Measurements from ENCODE around the gene GAS2L1.

GAS2L1 gene

DNA sequence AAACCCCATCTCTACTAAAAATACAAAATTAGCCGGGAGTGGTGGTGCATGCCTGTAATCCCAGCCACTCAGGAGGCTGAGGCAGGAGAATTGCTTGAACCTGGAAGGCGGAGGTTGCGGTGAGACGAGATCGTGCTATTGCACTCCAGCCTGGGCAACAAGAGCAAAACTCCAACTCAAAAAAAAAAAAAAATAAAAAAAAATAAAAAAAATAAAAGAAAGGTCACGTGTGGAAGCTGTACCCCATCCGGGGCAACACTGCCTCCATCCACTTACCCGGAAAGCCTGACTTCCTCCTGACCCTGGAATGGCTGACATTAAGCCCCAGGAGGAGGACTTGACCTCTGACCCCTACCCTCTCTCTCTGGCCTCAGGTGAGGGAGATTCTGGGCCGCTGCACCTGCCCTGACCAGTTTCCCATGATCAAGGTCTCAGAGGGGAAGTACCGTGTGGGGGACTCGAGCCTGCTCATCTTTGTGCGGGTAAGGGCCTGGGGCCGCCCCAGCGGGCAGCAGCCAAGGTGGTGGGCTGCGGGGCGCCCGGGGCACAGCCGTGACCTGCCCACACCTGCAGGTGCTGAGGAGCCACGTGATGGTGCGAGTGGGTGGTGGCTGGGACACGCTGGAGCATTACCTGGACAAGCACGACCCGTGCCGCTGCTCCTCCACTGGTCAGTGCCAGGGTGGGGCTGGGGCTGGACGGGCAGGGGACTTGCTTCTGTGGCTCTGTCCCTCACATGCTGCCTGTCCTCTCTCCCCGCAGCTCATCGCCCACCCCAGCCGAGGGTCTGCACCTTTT, 3.8 kb downstream of the GAS2L1 start:
- Histone ChIP-seq H3K4me1 (peaks cover 7% of the 10 kb centered on the region), H3K36me3 (no peaks in the 10 kb centered on the region), H3K9me3 (no peaks in the 10 kb centered on the region), H3K27me3 (peaks cover 39% of the 10 kb centered on the region), H3K4me3 (ENCODE audit: low read depth, low read length) (no peak overlapping the region; the same call in 1 of the 2 replicates)
- DNase-seq = no peak
- TF ChIP-seq, protein P1, sequence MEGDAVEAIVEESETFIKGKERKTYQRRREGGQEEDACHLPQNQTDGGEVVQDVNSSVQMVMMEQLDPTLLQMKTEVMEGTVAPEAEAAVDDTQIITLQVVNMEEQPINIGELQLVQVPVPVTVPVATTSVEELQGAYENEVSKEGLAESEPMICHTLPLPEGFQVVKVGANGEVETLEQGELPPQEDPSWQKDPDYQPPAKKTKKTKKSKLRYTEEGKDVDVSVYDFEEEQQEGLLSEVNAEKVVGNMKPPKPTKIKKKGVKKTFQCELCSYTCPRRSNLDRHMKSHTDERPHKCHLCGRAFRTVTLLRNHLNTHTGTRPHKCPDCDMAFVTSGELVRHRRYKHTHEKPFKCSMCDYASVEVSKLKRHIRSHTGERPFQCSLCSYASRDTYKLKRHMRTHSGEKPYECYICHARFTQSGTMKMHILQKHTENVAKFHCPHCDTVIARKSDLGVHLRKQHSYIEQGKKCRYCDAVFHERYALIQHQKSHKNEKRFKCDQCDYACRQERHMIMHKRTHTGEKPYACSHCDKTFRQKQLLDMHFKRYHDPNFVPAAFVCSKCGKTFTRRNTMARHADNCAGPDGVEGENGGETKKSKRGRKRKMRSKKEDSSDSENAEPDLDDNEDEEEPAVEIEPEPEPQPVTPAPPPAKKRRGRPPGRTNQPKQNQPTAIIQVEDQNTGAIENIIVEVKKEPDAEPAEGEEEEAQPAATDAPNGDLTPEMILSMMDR (IDR thresholded peaks at IDR 0.05; ENCODE audit: low read depth, low read length) = no peak

DNA sequence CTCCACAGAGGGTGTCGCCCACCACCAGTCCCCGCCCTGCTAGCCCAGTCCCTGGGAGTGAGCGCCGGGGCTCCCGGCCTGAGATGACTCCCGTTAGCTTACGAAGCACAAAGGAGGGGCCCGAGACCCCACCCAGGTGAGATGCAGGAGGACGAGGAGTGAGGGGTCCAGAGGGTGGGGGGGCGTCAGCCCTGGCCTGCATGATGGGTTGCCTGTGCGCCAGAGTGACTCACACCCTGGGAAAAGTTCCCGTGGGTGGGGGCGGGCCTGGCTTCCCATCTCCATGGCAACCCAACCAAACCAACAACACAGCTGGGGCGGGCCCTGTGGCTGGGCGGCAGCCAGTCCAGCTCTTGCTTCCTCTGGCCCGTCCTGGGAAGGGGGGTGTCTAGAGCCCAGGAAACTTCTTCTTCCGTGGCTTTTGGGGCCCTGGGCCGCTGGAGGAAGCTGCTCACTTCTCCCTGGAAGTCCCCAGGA, 4.5 kb downstream of the GAS2L1 start:
- H3K4me3 ChIP-seq (ENCODE audit: low read depth, low read length) = peak overlapping the region; percentile 19
- H3K4me1 ChIP-seq = peaks cover 7% of the 10 kb centered on the region
- no peaks in the 10 kb centered on the region for H3K9me3 ChIP-seq
- H3K36me3 ChIP-seq = no peaks in the 10 kb centered on the region
- H3K27me3 ChIP-seq = peaks cover 45% of the 10 kb centered on the region
- TF ChIP-seq, protein P1 (IDR thresholded peaks at IDR 0.05; ENCODE audit: low read depth, low read length) = no peak
- peak; percentile 92 for DNase-seq

DNA sequence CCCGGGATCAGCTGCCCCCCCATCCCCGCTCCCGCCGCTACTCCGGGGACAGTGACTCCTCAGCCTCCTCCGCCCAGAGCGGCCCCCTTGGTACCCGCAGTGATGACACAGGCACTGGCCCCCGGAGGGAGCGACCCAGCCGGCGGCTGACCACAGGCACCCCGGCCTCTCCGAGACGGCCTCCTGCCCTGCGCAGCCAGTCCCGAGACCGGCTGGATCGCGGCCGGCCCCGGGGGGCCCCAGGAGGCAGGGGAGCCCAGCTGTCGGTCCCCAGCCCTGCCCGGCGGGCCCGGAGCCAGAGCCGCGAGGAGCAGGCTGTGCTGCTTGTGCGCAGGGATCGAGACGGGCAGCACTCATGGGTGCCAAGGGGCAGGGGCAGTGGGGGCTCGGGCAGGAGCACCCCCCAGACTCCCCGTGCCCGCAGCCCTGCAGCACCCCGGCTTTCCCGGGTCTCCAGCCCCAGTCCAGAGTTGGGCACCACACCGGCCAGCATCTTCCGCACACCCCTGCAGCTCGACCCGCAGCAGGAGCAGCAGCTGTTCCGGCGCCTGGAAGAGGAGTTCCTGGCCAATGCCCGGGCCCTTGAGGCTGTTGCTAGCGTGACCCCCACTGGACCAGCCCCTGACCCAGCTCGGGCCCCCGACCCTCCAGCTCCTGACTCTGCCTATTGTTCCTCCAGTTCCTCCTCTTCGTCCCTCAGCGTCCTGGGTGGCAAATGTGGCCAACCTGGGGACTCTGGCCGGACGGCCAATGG, 5.2 kb downstream of the GAS2L1 start:
- Histone ChIP-seq H3K4me1 (peaks cover 7% of the 10 kb centered on the region), H3K4me3 (ENCODE audit: low read depth, low read length) (peak overlapping the region; percentile 19), H3K36me3 (no peaks in the 10 kb centered on the region), H3K27me3 (peaks cover 52% of the 10 kb centered on the region), H3K9me3 (no peaks in the 10 kb centered on the region)
- TF ChIP-seq, protein P1 (IDR thresholded peaks at IDR 0.05; ENCODE audit: low read depth, low read length) = no peak
- DNase-seq = no peak

DNA sequence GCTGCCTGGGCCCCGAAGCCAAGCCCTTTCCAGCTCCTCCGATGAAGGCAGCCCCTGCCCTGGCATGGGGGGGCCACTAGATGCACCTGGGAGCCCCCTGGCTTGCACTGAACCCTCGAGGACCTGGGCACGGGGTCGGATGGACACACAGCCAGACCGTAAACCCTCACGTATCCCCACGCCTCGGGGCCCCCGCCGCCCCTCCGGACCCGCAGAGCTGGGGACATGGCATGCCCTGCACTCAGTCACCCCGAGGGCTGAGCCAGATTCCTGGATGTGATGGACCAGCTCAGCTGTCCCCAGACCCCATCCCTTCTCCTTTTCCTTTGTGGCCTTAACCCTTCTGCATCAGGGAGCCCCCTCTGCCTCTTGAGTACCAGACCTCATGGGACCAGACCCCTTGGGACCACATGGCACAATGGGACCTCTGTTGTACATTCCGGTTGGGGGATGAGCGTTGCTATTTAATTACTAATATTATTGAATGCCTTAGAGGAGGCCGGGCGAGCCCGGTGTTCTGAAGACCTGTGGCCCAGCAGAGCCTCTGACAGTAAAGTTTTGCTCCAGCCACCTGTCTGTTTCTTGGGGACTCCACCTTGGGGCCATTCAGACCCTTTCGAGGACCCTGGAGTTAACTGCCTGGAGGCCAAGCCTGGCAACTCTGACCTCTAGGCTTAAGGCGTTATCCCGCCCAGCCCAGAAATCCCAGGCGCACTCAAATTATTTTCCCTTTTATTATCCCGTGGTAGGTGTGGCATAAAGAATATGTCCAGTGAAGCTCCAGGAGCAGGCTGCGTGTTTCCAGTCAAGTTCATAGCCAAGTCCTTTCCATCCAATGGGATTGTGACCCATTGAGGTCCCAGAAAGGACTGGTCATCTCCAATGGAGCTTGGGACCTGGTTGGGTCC, 6.0 kb downstream of the GAS2L1 start:
- H3K27me3 ChIP-seq = peaks cover 52% of the 10 kb centered on the region
- TF ChIP-seq, protein P1 (IDR thresholded peaks at IDR 0.05; ENCODE audit: low read depth, low read length) = no peak
- H3K4me3 ChIP-seq (ENCODE audit: low read depth, low read length) = no peak overlapping the region
- H3K9me3 ChIP-seq = no peaks in the 10 kb centered on the region
- DNase-seq = no peak
- peaks cover 7% of the 10 kb centered on the region for H3K4me1 ChIP-seq
- no peaks in the 10 kb centered on the region for H3K36me3 ChIP-seq

DNA sequence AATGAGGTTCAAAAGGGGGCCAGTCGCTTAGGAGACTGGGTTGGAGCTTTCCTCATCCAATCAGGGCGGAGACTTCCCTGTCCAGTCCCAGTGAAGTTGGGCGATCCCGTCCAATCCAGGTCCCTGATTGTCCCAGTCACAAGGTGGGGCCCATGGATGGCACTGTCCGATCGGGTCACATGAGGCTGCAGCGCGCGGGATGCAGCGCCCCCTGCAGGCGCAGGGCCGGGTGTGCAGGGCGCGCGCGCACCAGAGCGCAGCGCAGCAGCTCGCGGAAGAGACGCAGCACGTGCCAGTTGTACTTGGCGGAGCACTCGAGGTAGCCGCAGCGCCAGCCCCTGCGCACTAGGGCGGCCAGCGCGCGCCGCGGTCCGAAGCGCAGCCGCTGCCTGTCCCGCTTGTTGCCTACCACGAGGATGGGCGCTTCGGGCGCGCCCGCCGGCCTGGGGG, 6.7 kb downstream of the GAS2L1 start:
- Histone ChIP-seq H3K9me3 (no peaks in the 10 kb centered on the region), H3K4me3 (ENCODE audit: low read depth, low read length) (no peak overlapping the region), H3K36me3 (no peaks in the 10 kb centered on the region), H3K27me3 (peaks cover 52% of the 10 kb centered on the region), H3K4me1 (peaks cover 7% of the 10 kb centered on the region)
- no peak for DNase-seq
- TF ChIP-seq, protein P1 (IDR thresholded peaks at IDR 0.05; ENCODE audit: low read depth, low read length) = peak; percentile 49

All from BE2C (cell line).